ENCODE measurements around the gene MEIKIN.

- TF ChIP-seq REST (IDR thresholded peaks at IDR 0.05; ENCODE audit: insufficient read depth in 1 of 2, low read depth in 2 of 2, low read length in 1 of 2): no peak
- TF ChIP-seq CTCF (IDR thresholded peaks at IDR 0.05): no peak
- no peak for TF ChIP-seq POLR2AphosphoS5 (IDR thresholded peaks at IDR 0.05; ENCODE audit: low read depth, low read length)
- no peak for TF ChIP-seq SIN3A (IDR thresholded peaks at IDR 0.05; ENCODE audit: borderline replicate concordance, insufficient read depth, low read depth, low read length)
- TF ChIP-seq TCF7L2 (IDR thresholded peaks at IDR 0.05; ENCODE audit: low read depth, low read length): no peak
Observed at GRCh38 chr5:131769961-131770360, 175.5 kb downstream of the MEIKIN start.

Measured in Panc1 (cell line).